HL-60 (cell line): ENCODE measurements around the gene ARF5.

Experiments used
- GABPA ChIP-seq: IDR thresholded peaks from 2 replicates; pipeline ENCODE4 v1.6.1; 2012; ENCODE audit warnings: low read depth
- POLR2AphosphoS5 ChIP-seq: IDR thresholded peaks from 2 replicates; pipeline ENCODE4 v1.6.1; 2012; ENCODE audit warnings: low read depth
- TF ChIP-seq, protein P1 (sequence below): IDR thresholded peaks from one replicate; pipeline ENCODE4 v1.5.1; 2011; ENCODE audit warnings: low read length, control low read depth, inconsistent platforms; ENCODE audit not compliant: insufficient read depth
- TF ChIP-seq, protein P2 (sequence below): IDR thresholded peaks from 2 replicates; pipeline ENCODE4 v1.6.1; 2012; ENCODE audit warnings: low read depth; ENCODE audit not compliant: insufficient replicate concordance

DNA sequence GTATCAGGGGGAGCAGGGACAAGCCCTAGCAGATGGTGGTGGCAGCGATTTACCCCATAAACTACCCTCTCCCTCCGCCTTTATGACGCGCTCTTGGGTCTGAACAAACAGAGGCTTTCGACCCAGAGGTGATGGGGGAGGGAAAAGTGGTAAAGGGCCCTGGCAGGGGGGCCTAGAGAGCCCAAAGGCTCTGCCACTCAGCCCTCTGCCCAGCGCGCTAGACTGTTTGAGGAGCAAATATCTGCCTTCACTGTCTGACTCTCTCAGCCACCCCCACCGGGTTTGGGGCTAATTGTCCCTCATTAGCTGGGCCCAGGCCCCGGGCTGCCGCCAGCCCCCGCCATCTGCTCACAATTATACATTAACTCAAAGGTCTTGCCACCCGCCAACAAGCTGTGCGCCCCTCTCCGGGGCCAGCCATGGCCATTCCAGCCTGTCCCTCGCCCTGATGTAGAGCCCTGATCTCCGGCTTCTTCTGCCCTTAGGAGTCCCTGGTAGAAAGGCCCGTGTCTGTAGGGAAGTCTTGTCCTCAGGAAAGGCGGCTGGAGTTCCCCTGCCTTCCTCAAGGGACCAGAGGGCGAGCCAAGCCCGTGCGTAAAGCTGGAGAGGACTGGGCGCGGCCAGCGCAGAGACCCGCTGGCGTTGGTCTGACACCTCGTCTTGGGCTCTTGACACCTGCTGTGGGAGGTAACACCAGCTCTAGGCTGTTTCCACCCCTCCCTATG is 31.6 kb downstream of the ARF5 start:
- TF ChIP-seq, protein P1, sequence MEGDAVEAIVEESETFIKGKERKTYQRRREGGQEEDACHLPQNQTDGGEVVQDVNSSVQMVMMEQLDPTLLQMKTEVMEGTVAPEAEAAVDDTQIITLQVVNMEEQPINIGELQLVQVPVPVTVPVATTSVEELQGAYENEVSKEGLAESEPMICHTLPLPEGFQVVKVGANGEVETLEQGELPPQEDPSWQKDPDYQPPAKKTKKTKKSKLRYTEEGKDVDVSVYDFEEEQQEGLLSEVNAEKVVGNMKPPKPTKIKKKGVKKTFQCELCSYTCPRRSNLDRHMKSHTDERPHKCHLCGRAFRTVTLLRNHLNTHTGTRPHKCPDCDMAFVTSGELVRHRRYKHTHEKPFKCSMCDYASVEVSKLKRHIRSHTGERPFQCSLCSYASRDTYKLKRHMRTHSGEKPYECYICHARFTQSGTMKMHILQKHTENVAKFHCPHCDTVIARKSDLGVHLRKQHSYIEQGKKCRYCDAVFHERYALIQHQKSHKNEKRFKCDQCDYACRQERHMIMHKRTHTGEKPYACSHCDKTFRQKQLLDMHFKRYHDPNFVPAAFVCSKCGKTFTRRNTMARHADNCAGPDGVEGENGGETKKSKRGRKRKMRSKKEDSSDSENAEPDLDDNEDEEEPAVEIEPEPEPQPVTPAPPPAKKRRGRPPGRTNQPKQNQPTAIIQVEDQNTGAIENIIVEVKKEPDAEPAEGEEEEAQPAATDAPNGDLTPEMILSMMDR = no peak
- TF ChIP-seq GABPA (no peak), POLR2AphosphoS5 (no peak)
- TF ChIP-seq, protein P2, sequence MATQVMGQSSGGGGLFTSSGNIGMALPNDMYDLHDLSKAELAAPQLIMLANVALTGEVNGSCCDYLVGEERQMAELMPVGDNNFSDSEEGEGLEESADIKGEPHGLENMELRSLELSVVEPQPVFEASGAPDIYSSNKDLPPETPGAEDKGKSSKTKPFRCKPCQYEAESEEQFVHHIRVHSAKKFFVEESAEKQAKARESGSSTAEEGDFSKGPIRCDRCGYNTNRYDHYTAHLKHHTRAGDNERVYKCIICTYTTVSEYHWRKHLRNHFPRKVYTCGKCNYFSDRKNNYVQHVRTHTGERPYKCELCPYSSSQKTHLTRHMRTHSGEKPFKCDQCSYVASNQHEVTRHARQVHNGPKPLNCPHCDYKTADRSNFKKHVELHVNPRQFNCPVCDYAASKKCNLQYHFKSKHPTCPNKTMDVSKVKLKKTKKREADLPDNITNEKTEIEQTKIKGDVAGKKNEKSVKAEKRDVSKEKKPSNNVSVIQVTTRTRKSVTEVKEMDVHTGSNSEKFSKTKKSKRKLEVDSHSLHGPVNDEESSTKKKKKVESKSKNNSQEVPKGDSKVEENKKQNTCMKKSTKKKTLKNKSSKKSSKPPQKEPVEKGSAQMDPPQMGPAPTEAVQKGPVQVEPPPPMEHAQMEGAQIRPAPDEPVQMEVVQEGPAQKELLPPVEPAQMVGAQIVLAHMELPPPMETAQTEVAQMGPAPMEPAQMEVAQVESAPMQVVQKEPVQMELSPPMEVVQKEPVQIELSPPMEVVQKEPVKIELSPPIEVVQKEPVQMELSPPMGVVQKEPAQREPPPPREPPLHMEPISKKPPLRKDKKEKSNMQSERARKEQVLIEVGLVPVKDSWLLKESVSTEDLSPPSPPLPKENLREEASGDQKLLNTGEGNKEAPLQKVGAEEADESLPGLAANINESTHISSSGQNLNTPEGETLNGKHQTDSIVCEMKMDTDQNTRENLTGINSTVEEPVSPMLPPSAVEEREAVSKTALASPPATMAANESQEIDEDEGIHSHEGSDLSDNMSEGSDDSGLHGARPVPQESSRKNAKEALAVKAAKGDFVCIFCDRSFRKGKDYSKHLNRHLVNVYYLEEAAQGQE = no peak
